ENCODE measurements around the gene KLHL29. TPM values are rescaled to one million over a fixed set of nuclear protein-coding genes. Genes with fewer than 3 reads are reported as not detected.

The KLHL29 gene
- total RNA-seq, 2 experiments from 2014 or later: 4.1 to 4.4 TPM

- H3K36me3 Mint-ChIP-seq (ENCODE audit: low read depth): no peaks in the 10 kb centered on the region
- DNase-seq: no peak
- H3K27me3 Mint-ChIP-seq (ENCODE audit: low read depth): no peaks in the 10 kb centered on the region
- no peak for ATAC-seq
- no peaks in the 10 kb centered on the region for H3K4me1 Mint-ChIP-seq (ENCODE audit: low read depth)
- ChIA-PET CTCF (no interaction called here), POLR2A (interaction anchor here (1.5 kb wide), 1 partner anchor 17 kb away, joined by 3 read pairs; no protein-coding TSS in a partner anchor)
- no peak overlapping the region for H3K27ac Mint-ChIP-seq
- H3K4me3 Mint-ChIP-seq: no peak overlapping the region
- H3K9me3 Mint-ChIP-seq (ENCODE audit: insufficient read depth): peaks cover 5% of the 10 kb centered on the region
Measured at GRCh38 chr2:23622966-23623675, 238.1 kb downstream of the KLHL29 start.

GRCh38 chr2:23624378-23624777, 239.4 kb downstream of the KLHL29 start:
- ATAC-seq: no peak
- H3K9me3 Mint-ChIP-seq (ENCODE audit: insufficient read depth): peaks cover 5% of the 10 kb centered on the region
- H3K4me3 Mint-ChIP-seq: no peak overlapping the region
- peak; percentile 38 for DNase-seq
- POLR2A ChIA-PET: no interaction called here
- H3K27me3 Mint-ChIP-seq (ENCODE audit: low read depth): no peaks in the 10 kb centered on the region
- H3K27ac Mint-ChIP-seq: no peak overlapping the region
- CTCF ChIA-PET: interaction anchor here (0.7 to 1.4 kb wide), 7 partner anchors 8 to 131 kb away, joined by 3 to 12 read pairs (median 3); no protein-coding TSS in a partner anchor
- H3K36me3 Mint-ChIP-seq (ENCODE audit: low read depth): no peaks in the 10 kb centered on the region
- H3K4me1 Mint-ChIP-seq (ENCODE audit: low read depth): no peaks in the 10 kb centered on the region

GRCh38 chr2:23624915-23625314, 239.9 kb downstream of the KLHL29 start:
- no peaks in the 10 kb centered on the region for H3K4me1 Mint-ChIP-seq (ENCODE audit: low read depth)
- H3K27me3 Mint-ChIP-seq (ENCODE audit: low read depth): no peaks in the 10 kb centered on the region
- no peaks in the 10 kb centered on the region for H3K36me3 Mint-ChIP-seq (ENCODE audit: low read depth)
- no peak overlapping the region for H3K4me3 Mint-ChIP-seq
- ChIA-PET CTCF (interaction anchor here (1.1 to 1.4 kb wide), 5 partner anchors 8 to 132 kb away, joined by 3 to 12 read pairs (median 3); no protein-coding TSS in a partner anchor), POLR2A (no interaction called here)
- DNase-seq (no peak), ATAC-seq (no peak)
- H3K9me3 Mint-ChIP-seq (ENCODE audit: insufficient read depth): peaks cover 5% of the 10 kb centered on the region
- no peak overlapping the region for H3K27ac Mint-ChIP-seq

GRCh38 chr2:23625726-23626125, 240.7 kb downstream of the KLHL29 start:
- no peak overlapping the region for H3K27ac Mint-ChIP-seq
- H3K4me1 Mint-ChIP-seq (ENCODE audit: low read depth): no peaks in the 10 kb centered on the region
- no peak for DNase-seq
- ChIA-PET POLR2A (no interaction called here), CTCF (no interaction called here)
- ATAC-seq: no peak
- no peak overlapping the region for H3K4me3 Mint-ChIP-seq
- H3K36me3 Mint-ChIP-seq (ENCODE audit: low read depth): no peaks in the 10 kb centered on the region
- peaks cover 5% of the 10 kb centered on the region for H3K9me3 Mint-ChIP-seq (ENCODE audit: insufficient read depth)
- no peaks in the 10 kb centered on the region for H3K27me3 Mint-ChIP-seq (ENCODE audit: low read depth)

DNA sequence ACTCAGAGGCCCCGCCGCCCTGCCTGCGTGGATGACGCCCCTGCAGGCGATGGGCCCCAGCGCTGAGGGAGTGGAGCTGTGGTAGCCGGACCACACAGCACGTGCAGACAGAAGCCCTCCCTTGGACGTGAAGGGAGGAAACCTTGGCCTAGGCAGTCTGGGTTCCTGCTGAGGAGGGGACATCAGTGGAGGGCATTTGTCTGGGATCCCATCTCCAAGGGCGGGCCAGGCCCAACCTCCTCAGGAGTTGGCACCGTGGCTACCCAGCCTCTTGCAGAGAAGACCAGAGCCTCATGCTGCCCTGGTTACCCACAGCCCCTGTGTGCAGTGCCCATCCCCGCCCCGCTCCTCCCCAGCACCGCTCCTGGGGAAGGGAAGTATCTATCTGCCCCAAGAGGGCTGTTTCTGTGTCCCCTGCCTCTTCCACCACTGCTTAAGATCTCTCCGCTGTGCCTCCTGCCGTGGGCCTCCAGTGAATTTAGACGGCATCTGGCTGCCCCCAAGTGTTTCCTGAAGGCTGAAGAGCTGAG, 241.8 kb downstream of the KLHL29 start:
- no peak overlapping the region for H3K4me3 Mint-ChIP-seq
- no peak for DNase-seq
- POLR2A ChIA-PET: no interaction called here
- no peak for ATAC-seq
- no peaks in the 10 kb centered on the region for H3K4me1 Mint-ChIP-seq (ENCODE audit: low read depth)
- no peaks in the 10 kb centered on the region for H3K27me3 Mint-ChIP-seq (ENCODE audit: low read depth)
- no peaks in the 10 kb centered on the region for H3K36me3 Mint-ChIP-seq (ENCODE audit: low read depth)
- peaks cover 5% of the 10 kb centered on the region for H3K9me3 Mint-ChIP-seq (ENCODE audit: insufficient read depth)
- no peak overlapping the region for H3K27ac Mint-ChIP-seq
- CTCF ChIA-PET: no interaction called here

GRCh38 chr2:23627236-23628009, 242.4 kb downstream of the KLHL29 start:
- ChIA-PET CTCF (no interaction called here), POLR2A (no interaction called here)
- Mint-ChIP-seq H3K27ac (peak overlapping the region; percentile 29), H3K9me3 (ENCODE audit: insufficient read depth) (peaks cover 5% of the 10 kb centered on the region), H3K4me1 (ENCODE audit: low read depth) (no peaks in the 10 kb centered on the region), H3K36me3 (ENCODE audit: low read depth) (no peaks in the 10 kb centered on the region), H3K4me3 (no peak overlapping the region), H3K27me3 (ENCODE audit: low read depth) (no peaks in the 10 kb centered on the region)
- ATAC-seq (no peak), DNase-seq (no peak)

GRCh38 chr2:23628926-23629771, 244.2 kb downstream of the KLHL29 start:
- H3K27me3 Mint-ChIP-seq (ENCODE audit: low read depth): no peaks in the 10 kb centered on the region
- H3K4me3 Mint-ChIP-seq: no peak overlapping the region
- POLR2A ChIA-PET: no interaction called here
- H3K27ac Mint-ChIP-seq: no peak overlapping the region
- H3K9me3 Mint-ChIP-seq (ENCODE audit: insufficient read depth): peaks cover 5% of the 10 kb centered on the region
- ATAC-seq: no peak
- CTCF ChIA-PET: no interaction called here
- no peaks in the 10 kb centered on the region for H3K4me1 Mint-ChIP-seq (ENCODE audit: low read depth)
- H3K36me3 Mint-ChIP-seq (ENCODE audit: low read depth): no peaks in the 10 kb centered on the region
- DNase-seq: no peak

GRCh38 chr2:23629772-23630480, 244.9 kb downstream of the KLHL29 start:
- CTCF ChIA-PET: no interaction called here
- H3K4me3 Mint-ChIP-seq: no peak overlapping the region
- H3K27ac Mint-ChIP-seq: no peak overlapping the region
- no peaks in the 10 kb centered on the region for H3K9me3 Mint-ChIP-seq (ENCODE audit: insufficient read depth)
- H3K4me1 Mint-ChIP-seq (ENCODE audit: low read depth): no peaks in the 10 kb centered on the region
- POLR2A ChIA-PET: no interaction called here
- DNase-seq (no peak), ATAC-seq (no peak)
- H3K36me3 Mint-ChIP-seq (ENCODE audit: low read depth): no peaks in the 10 kb centered on the region
- H3K27me3 Mint-ChIP-seq (ENCODE audit: low read depth): no peaks in the 10 kb centered on the region

GRCh38 chr2:23630961-23631360, 246.0 kb downstream of the KLHL29 start:
- POLR2A ChIA-PET: no interaction called here
- Mint-ChIP-seq H3K36me3 (ENCODE audit: low read depth) (no peaks in the 10 kb centered on the region), H3K9me3 (ENCODE audit: insufficient read depth) (no peaks in the 10 kb centered on the region), H3K4me3 (no peak overlapping the region), H3K4me1 (ENCODE audit: low read depth) (no peaks in the 10 kb centered on the region), H3K27ac (no peak overlapping the region), H3K27me3 (ENCODE audit: low read depth) (no peaks in the 10 kb centered on the region)
- no peak for DNase-seq
- no peak for ATAC-seq
- CTCF ChIA-PET: no interaction called here

DNA sequence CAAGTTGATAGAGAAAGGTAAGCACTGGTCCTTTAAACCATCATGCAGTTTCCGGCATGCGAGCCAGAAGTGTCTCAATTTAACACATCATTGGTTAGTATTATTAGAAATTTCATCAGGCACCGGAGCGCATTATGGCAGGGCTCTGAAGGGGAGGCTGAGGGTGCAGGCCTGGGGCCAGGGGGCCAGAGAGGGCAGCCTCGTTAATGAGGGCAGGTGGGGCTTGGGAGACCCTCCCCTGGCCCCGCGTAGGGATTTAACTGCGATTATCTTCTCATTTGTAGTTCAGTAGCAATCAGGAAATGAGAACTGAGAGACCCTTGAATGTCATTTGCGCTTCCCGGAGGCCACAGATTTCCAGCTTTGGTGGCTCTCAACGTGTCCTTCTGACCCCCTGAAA, 246.4 kb downstream of the KLHL29 start:
- ChIA-PET CTCF (no interaction called here), POLR2A (no interaction called here)
- DNase-seq (no peak), ATAC-seq (no peak)
- Mint-ChIP-seq H3K27me3 (ENCODE audit: low read depth) (no peaks in the 10 kb centered on the region), H3K9me3 (ENCODE audit: insufficient read depth) (no peaks in the 10 kb centered on the region), H3K4me1 (ENCODE audit: low read depth) (no peaks in the 10 kb centered on the region), H3K27ac (no peak overlapping the region), H3K36me3 (ENCODE audit: low read depth) (no peaks in the 10 kb centered on the region), H3K4me3 (no peak overlapping the region)

- ChIA-PET CTCF (interaction anchor here (0.8 kb wide), 1 partner anchor 8 kb away, joined by 3 read pairs; no protein-coding TSS in a partner anchor), POLR2A (no interaction called here)
- no peaks in the 10 kb centered on the region for H3K27me3 Mint-ChIP-seq (ENCODE audit: low read depth)
- ATAC-seq (no peak), DNase-seq (no peak)
- H3K4me3 Mint-ChIP-seq: no peak overlapping the region
- no peaks in the 10 kb centered on the region for H3K36me3 Mint-ChIP-seq (ENCODE audit: low read depth)
- no peaks in the 10 kb centered on the region for H3K4me1 Mint-ChIP-seq (ENCODE audit: low read depth)
- no peaks in the 10 kb centered on the region for H3K9me3 Mint-ChIP-seq (ENCODE audit: insufficient read depth)
- H3K27ac Mint-ChIP-seq: no peak overlapping the region
Measured at GRCh38 chr2:23632386-23632785, 247.4 kb downstream of the KLHL29 start.
